Naive thymus-derived CD8-positive, alpha-beta T cell (primary cell): ENCODE measurements around the gene ANXA2. TPM values are rescaled to one million over a fixed set of nuclear protein-coding genes. Genes with fewer than 3 reads are reported as not detected.

Experiments used
- ATAC-seq, 2 donors: fragments of 150-1000 bp; cut with Tn5 transposase in 1 of 2; sonication (Bioruptor Pico), chemical (Tn5 transposase) in 1 of 2; 1 replicate in 1 of 2; 2 replicates in 1 of 2; pipeline ENCODE4 v1.10.0; 2021; ENCODE audit warnings: mild to moderate bottlenecking in 2 of 2, moderate library complexity in 2 of 2
- POLR2A ChIA-PET: fragments of 350-600 bp; sonication (Branson Sonifier 250); formaldehyde crosslinking; loops from one replicate; lab custom pipeline; 2021; ENCODE audit warnings: antibody characterized with exemption; lab: Charles Lee
- DNase-seq, 10 donors: peaks; one replicate each; pipeline versions ENCODE4 v3.0.0 to v3.0.0-alpha.2; 2020 to 2022
- H3K27ac Mint-ChIP-seq, 10 donors: one replicate each; pipeline ENCODE4 v1.8.0; 2020 to 2022; ENCODE audit warnings: mild to moderate bottlenecking in 10 of 10, mixed read lengths in 10 of 10, moderate library complexity in 4 of 10, inconsistent platforms in 1 of 10
- H3K27me3 Mint-ChIP-seq, 5 donors: one replicate each; pipeline ENCODE4 v1.8.0; 2021 to 2022; ENCODE audit warnings: mixed read lengths in 5 of 5
- H3K36me3 Mint-ChIP-seq, 3 donors: one replicate each; pipeline ENCODE4 v1.8.0; 2020 to 2022; ENCODE audit warnings: mixed read lengths in 3 of 3, mild to moderate bottlenecking in 2 of 3, inconsistent platforms in 1 of 3
- H3K4me1 Mint-ChIP-seq, 4 donors: one replicate each; pipeline ENCODE4 v1.8.0; 2021 to 2022; ENCODE audit warnings: mixed read lengths in 4 of 4
- H3K4me3 Mint-ChIP-seq, 10 donors: one replicate each; pipeline ENCODE4 v1.8.0; 2020 to 2022; ENCODE audit warnings: mild to moderate bottlenecking in 10 of 10, mixed read lengths in 10 of 10, moderate library complexity in 6 of 10, inconsistent platforms in 1 of 10
- H3K9me3 Mint-ChIP-seq, 9 donors: one replicate each; pipeline ENCODE4 v1.8.0; 2020 to 2022; ENCODE audit warnings: mixed read lengths in 9 of 9, mild to moderate bottlenecking in 3 of 9, inconsistent platforms in 1 of 9, moderate library complexity in 1 of 9
- polyA plus RNA-seq, 3 donors: library from polyadenylated mRNA; unstranded; fragments of 300-500 nt; fragmentation: Illumina TruSeq; gene quantifications; one replicate each; pipeline ENCODE4 v1.2.3, GENCODE V29; 2021
- total RNA-seq, 8 experiments: library from RNA in 2 of 8; stranded (reverse) in 2 of 8; gene quantifications; one replicate each; pipeline ENCODE4 v1.2.3 and lab custom pipeline; 2021 to 2026

ANXA2 gene
- total RNA-seq (10 to 100 TPM; 19.7 to 19.8 TPM), polyA plus RNA-seq (100 to 1,000 TPM in 1 of 3 donors, 10 to 100 TPM in 2; 12.2 to 159 (median 22.9) TPM), total RNA-seq (lab: John Stamatoyannopoulos, UW) (4.7 to 92.3 (median 18.9) reads per million in 6 experiments)

GRCh38 chr15:60397772-60398445 is at the start of gene ANXA2:
Gene ANXA2 (minus strand): TSS chr15:60397986. CDS start chr15:60386075, 11,911 bp downstream.
- H3K4me3 Mint-ChIP-seq, result peak within 1 kb of the TSS; percentile 81 to 95 (median 89)
- DNase-seq, result peak; percentile 62 to 91 (median 70)
- POLR2A ChIA-PET, result interaction anchor here (0.6 to 1.8 kb wide), 20 partner anchors 8 to 1595 kb away, joined by 3 to 12 read pairs (median 4); partner anchors contain the start of genes BNIP2 and ICE2
- peak within 1 kb of the TSS; percentile 79 to 98 (median 89) for H3K27ac Mint-ChIP-seq
- peak; percentile 83 to 84 for ATAC-seq
- H3K9me3 Mint-ChIP-seq, result peaks cover 0 to 2% (median 0%) of the 10 kb centered on the region in 9 donors
- H3K36me3 Mint-ChIP-seq, result no peaks in the 10 kb centered on the region
- H3K27me3 Mint-ChIP-seq, result peaks cover 0 to 6% (median 0%) of the 10 kb centered on the region in 5 donors
- peaks cover 17 to 57% (median 22%) of the 10 kb centered on the region in 4 donors for H3K4me1 Mint-ChIP-seq

- POLR2A ChIA-PET, result no interaction called here
- DNase-seq (no peak), ATAC-seq (no peak)
- no peaks in the 10 kb centered on the region for H3K27me3 Mint-ChIP-seq
- peak overlapping the region in 1 of 10 donors; percentile 5 for H3K27ac Mint-ChIP-seq
- H3K4me1 Mint-ChIP-seq, result peaks cover 4 to 6% (median 5%) of the 10 kb centered on the region in 4 donors
- no peaks in the 10 kb centered on the region for H3K9me3 Mint-ChIP-seq
- H3K36me3 Mint-ChIP-seq, result peaks cover 0 to 69% (median 10%) of the 10 kb centered on the region in 3 donors
- H3K4me3 Mint-ChIP-seq, result no peak overlapping the region
Observed at GRCh38 chr15:60444289-60444912, 46.6 kb upstream of the ANXA2 start.

GRCh38 chr15:60442763-60443162 is 45.0 kb upstream of the ANXA2 start:
- POLR2A ChIA-PET, result no interaction called here
- Mint-ChIP-seq H3K36me3 (peaks cover 0 to 63% (median 2%) of the 10 kb centered on the region in 3 donors), H3K27me3 (no peaks in the 10 kb centered on the region), H3K9me3 (no peaks in the 10 kb centered on the region), H3K27ac (no peak overlapping the region), H3K4me3 (no peak overlapping the region), H3K4me1 (peaks cover 4 to 6% (median 5%) of the 10 kb centered on the region in 4 donors)
- ATAC-seq (no peak), DNase-seq (no peak)

GRCh38 chr15:60442031-60442650 is 44.4 kb upstream of the ANXA2 start:
- Mint-ChIP-seq H3K27me3 (no peaks in the 10 kb centered on the region), H3K4me1 (peaks cover 4 to 6% (median 5%) of the 10 kb centered on the region in 4 donors), H3K36me3 (peaks cover 0 to 63% (median 0%) of the 10 kb centered on the region in 3 donors), H3K9me3 (no peaks in the 10 kb centered on the region), H3K27ac (peak overlapping the region in 1 of 10 donors; percentile 67), H3K4me3 (no peak overlapping the region)
- DNase-seq (no peak), ATAC-seq (no peak)
- POLR2A ChIA-PET, result no interaction called here

GRCh38 chr15:60441331-60441730 is 43.5 kb upstream of the ANXA2 start:
- peak overlapping the region in 6 of 10 donors; percentile 16 to 79 (median 34) for H3K27ac Mint-ChIP-seq

GRCh38 chr15:60438646-60439045 is 40.9 kb upstream of the ANXA2 start:
- H3K4me3 Mint-ChIP-seq, result no peak overlapping the region
- POLR2A ChIA-PET, result no interaction called here
- H3K9me3 Mint-ChIP-seq, result no peaks in the 10 kb centered on the region
- H3K36me3 Mint-ChIP-seq, result peaks cover 0 to 70% (median 6%) of the 10 kb centered on the region in 3 donors
- no peaks in the 10 kb centered on the region for H3K27me3 Mint-ChIP-seq
- DNase-seq, result no peak
- H3K4me1 Mint-ChIP-seq, result peaks cover 4 to 6% (median 5%) of the 10 kb centered on the region in 4 donors
- H3K27ac Mint-ChIP-seq, result no peak overlapping the region
- ATAC-seq, result no peak

More at GRCh38 chr15:60441331-60441730, 43.5 kb upstream of the ANXA2 start:
- ATAC-seq (no peak), DNase-seq (no peak)
- peaks cover 4 to 6% (median 5%) of the 10 kb centered on the region in 4 donors for H3K4me1 Mint-ChIP-seq
- POLR2A ChIA-PET, result no interaction called here
- H3K27me3 Mint-ChIP-seq, result no peaks in the 10 kb centered on the region
- H3K9me3 Mint-ChIP-seq, result no peaks in the 10 kb centered on the region
- H3K4me3 Mint-ChIP-seq, result no peak overlapping the region
- H3K36me3 Mint-ChIP-seq, result peaks cover 0 to 60% (median 0%) of the 10 kb centered on the region in 3 donors

- peaks cover 4 to 71% (median 16%) of the 10 kb centered on the region in 3 donors for H3K36me3 Mint-ChIP-seq
- no peak for DNase-seq
- no peak for ATAC-seq
- H3K27ac Mint-ChIP-seq, result no peak overlapping the region
- no peak overlapping the region for H3K4me3 Mint-ChIP-seq
- POLR2A ChIA-PET, result no interaction called here
- no peaks in the 10 kb centered on the region for H3K9me3 Mint-ChIP-seq
- H3K4me1 Mint-ChIP-seq, result peaks cover 0 to 3% (median 0%) of the 10 kb centered on the region in 4 donors
- no peaks in the 10 kb centered on the region for H3K27me3 Mint-ChIP-seq
Observed at GRCh38 chr15:60428935-60429334, 31.1 kb upstream of the ANXA2 start.

GRCh38 chr15:60426870-60427508 is 29.2 kb upstream of the ANXA2 start:
- ATAC-seq (no peak), DNase-seq (no peak)
- no peaks in the 10 kb centered on the region for H3K27me3 Mint-ChIP-seq
- H3K4me3 Mint-ChIP-seq, result no peak overlapping the region
- POLR2A ChIA-PET, result no interaction called here
- H3K27ac Mint-ChIP-seq, result no peak overlapping the region
- H3K4me1 Mint-ChIP-seq, result peaks cover 0 to 3% (median 0%) of the 10 kb centered on the region in 4 donors
- peaks cover 4 to 76% (median 19%) of the 10 kb centered on the region in 3 donors for H3K36me3 Mint-ChIP-seq
- H3K9me3 Mint-ChIP-seq, result no peaks in the 10 kb centered on the region

- Mint-ChIP-seq H3K9me3 (no peaks in the 10 kb centered on the region), H3K27ac (peak overlapping the region in 2 of 10 donors; percentile 18 to 31), H3K27me3 (no peaks in the 10 kb centered on the region), H3K4me3 (no peak overlapping the region), H3K4me1 (peaks cover 0 to 3% (median 0%) of the 10 kb centered on the region in 4 donors), H3K36me3 (peaks cover 4 to 65% (median 13%) of the 10 kb centered on the region in 3 donors)
- ATAC-seq, result no peak
- no peak for DNase-seq
- POLR2A ChIA-PET, result no interaction called here
Observed at GRCh38 chr15:60425461-60425860, 27.7 kb upstream of the ANXA2 start.

- no peaks in the 10 kb centered on the region for H3K27me3 Mint-ChIP-seq
- POLR2A ChIA-PET, result no interaction called here
- ATAC-seq, result no peak
Observed at GRCh38 chr15:60424006-60424405, 26.2 kb upstream of the ANXA2 start.

GRCh38 chr15:60423537-60423936 is 25.8 kb upstream of the ANXA2 start:
- DNase-seq (no peak), ATAC-seq (no peak)
- peaks cover 0 to 4% (median 0%) of the 10 kb centered on the region in 4 donors for H3K4me1 Mint-ChIP-seq
- H3K27ac Mint-ChIP-seq, result peak overlapping the region in 3 of 10 donors; percentile 18 to 93 (median 26)
- no peaks in the 10 kb centered on the region for H3K9me3 Mint-ChIP-seq
- H3K27me3 Mint-ChIP-seq, result no peaks in the 10 kb centered on the region
- H3K4me3 Mint-ChIP-seq, result no peak overlapping the region
- POLR2A ChIA-PET, result no interaction called here
- H3K36me3 Mint-ChIP-seq, result peaks cover 0 to 65% (median 11%) of the 10 kb centered on the region in 3 donors

More at GRCh38 chr15:60424006-60424405, 26.2 kb upstream of the ANXA2 start:
- Mint-ChIP-seq H3K9me3 (no peaks in the 10 kb centered on the region), H3K4me1 (peaks cover 0 to 4% (median 0%) of the 10 kb centered on the region in 4 donors), H3K4me3 (no peak overlapping the region), H3K27ac (peak overlapping the region in 7 of 10 donors; percentile 3 to 93 (median 26)), H3K36me3 (peaks cover 0 to 67% (median 11%) of the 10 kb centered on the region in 3 donors)
- no peak for DNase-seq

GRCh38 chr15:60421544-60421943 is 23.8 kb upstream of the ANXA2 start:
- no peak for ATAC-seq
- POLR2A ChIA-PET, result interaction anchor here (0.7 kb wide), 1 partner anchor 773 kb away, joined by 3 read pairs; no protein-coding TSS in a partner anchor
- Mint-ChIP-seq H3K9me3 (no peaks in the 10 kb centered on the region), H3K4me3 (no peak overlapping the region), H3K27me3 (no peaks in the 10 kb centered on the region), H3K27ac (no peak overlapping the region), H3K4me1 (peaks cover 0 to 4% (median 0%) of the 10 kb centered on the region in 4 donors), H3K36me3 (peaks cover 0 to 49% (median 9%) of the 10 kb centered on the region in 3 donors)
- DNase-seq, result no peak
